Pons (tissue), 1 donor: ENCODE measurements around the gene CRY2.

Experiments used
- DNase-seq: peaks from one replicate; pipeline ENCODE4 v3.0.0-alpha.2; 2016; ENCODE audit warnings: low spot score

CRY2 gene

DNA sequence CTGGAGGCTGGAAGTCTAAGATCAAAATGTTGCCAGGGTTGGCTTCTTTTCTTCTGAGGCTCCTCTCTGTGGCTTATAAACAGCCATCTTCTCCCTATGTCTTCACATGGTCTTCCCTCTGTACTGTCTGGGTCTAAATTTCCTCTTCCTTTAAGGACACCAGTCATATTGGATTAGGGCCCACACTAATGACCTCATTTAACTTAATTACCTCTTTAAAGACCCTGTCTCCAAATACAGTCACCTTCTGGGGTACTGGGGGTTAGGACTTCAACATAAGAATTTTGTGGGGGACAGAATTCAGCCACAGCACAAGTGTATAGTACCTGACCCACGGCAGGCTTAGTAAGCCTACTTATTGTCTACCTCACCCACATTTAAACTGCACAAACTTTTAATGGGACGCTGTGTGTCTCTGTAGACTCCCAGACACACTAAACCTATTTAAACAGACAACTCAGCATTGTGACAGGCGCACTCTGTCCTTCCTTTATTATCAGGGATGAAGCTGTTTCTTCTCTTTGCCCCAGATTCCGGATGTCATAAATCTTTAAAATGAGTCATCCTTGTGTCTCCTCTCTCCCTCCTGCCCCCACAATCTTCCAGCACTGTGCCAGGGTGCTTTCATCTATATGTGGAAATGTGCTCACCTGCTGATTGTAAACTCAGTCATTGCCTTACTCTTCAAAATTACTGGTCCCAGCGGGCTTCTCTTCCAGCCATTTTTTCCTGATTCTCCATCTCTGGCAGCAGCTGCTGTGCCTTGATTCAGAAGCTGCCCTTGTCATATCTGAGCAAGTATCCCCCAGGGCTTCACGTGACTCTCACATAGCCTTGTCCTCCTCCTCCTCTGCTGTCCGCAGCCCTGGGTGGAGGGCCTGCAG lies 32.8 kb downstream of the CRY2 start:
- no peak for DNase-seq

DNA sequence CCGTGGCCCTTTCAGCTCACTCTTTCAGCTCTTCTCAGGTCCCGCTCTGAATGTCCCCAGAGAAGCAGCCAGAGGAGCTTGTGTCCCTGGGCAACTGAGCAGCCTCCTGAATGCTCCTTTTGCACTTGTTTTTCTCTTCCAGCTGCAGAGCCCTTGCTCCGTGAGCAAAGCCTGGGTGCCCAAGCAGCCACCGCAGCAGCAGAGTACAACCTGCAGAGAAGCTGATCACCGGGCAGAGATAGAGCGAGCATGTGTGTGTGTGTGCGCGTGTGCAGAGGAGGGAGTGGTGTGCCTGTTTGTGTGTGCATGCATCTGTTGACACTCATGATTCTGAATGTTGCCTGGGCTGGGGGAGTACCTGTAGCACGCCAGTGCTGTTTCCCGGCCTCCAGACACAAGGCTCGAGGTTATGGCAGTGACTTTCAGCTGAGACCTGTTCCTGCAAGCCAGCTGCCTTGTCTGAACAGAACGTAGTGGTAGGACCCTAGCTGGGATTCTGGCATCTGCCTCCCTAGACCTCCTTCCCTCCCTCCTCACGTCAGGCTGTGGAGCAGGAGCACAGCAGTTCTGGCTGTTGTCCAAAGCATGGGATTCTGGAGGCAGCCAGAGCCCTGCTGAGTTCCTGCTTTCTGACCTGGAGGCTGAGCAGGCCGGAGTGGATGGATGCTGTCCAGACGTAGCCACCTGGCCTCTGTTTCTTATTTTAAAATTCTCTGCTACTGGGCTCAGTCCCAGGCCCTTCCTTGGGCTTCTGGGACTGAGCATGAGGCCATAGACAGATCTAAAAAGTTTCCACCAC lies 33.7 kb downstream of the CRY2 start:
- DNase-seq = no peak

DNA sequence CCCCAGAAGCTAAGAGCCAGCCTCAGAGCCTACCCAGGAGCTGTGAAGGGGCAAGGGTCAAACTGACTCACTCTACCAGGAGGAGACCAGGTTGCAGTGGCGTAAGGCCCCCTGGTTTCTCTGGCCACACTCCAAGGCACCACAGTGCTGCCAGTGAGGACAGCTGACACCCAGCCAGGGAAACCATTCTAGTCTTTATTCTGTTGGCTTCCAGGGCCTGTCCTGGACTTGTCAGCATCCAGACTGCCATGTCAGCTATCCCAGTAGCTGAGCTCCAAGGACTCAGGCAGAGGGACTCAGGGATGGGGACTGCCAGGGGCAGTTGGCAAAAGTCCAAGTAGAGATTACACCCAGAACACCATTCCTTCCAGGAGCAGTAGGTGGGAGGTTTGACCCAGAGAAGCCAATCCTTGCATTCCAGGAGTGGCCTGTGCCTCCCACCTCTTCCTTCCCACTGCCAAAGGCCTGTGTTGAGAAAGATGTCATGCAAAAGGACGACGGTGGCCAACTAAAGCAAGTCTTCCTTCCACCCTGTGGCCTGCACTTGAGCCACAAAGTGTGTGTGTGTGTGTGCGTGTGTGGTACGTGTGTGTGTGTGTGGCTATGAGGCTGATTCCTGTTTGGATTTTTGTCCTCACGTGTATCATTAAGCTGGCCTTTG lies 34.6 kb downstream of the CRY2 start:
- DNase-seq = no peak

DNA sequence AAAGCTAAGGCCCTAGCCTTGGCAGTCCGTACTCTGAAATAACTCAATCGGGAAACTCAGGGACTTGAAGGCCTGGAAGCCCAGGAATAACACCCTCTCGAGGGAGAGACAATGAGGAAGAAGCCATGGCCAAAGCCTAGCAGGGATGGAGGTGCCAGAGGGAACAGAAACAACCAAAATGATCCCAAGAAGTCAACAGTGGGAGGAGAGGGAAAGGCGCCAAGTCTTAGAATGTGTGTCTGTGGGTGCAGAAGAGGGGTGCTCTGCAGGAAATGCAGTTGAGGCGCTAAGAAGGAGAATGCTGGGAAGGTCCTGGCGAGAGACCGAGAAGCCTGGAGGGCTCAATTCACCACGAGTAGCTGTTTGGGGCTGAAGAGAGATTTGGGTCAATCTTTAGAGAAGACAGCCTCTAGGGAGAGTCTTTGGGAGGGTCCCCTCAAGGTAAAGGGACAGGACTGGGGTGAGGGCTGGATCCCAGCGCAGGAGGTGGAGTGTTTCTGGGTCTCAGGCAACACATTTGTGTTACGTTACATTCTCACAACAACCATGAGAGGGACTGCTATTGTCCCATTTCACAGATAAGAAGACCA lies 37.4 kb downstream of the CRY2 start:
- DNase-seq = no peak

DNA sequence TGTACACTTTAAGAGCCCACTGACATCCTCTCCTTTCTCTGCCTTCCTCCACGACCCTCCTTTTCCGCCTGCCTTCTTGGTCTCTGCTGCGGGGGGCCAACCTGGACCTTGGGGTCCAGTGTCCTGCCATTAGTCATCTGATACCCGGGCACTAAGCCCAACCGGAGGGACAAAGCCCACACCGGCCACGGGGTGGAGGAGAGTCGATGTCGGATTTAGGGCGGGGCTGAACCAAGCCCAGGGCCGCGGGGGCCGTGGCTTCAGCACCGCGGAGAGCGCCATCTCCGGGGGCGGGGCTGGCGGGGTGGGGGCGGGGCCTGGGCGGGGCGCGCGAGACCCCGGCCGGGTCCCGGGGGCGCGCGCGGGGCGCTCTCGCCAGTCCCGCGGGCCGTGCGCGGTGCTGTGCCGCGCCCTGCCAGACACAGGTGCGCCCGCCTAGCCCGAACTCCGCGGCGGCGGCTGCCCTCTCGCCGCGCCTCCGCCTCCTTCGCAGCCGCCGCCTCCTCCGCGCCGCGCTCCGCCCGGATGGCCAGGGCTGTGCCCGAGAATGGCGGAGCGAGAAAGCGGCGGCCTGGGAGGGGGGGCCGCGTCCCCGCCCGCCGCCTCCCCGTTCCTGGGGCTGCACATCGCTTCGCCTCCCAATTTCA lies 38.1 kb downstream of the CRY2 start, which contains the start of gene MAPK8IP1:
TSS of gene MAPK8IP1 (plus strand) at position 378 of the 647 bp plus-strand sequence. CDS start at position 548, 170 bp downstream.
- DNase-seq = no peak

DNA sequence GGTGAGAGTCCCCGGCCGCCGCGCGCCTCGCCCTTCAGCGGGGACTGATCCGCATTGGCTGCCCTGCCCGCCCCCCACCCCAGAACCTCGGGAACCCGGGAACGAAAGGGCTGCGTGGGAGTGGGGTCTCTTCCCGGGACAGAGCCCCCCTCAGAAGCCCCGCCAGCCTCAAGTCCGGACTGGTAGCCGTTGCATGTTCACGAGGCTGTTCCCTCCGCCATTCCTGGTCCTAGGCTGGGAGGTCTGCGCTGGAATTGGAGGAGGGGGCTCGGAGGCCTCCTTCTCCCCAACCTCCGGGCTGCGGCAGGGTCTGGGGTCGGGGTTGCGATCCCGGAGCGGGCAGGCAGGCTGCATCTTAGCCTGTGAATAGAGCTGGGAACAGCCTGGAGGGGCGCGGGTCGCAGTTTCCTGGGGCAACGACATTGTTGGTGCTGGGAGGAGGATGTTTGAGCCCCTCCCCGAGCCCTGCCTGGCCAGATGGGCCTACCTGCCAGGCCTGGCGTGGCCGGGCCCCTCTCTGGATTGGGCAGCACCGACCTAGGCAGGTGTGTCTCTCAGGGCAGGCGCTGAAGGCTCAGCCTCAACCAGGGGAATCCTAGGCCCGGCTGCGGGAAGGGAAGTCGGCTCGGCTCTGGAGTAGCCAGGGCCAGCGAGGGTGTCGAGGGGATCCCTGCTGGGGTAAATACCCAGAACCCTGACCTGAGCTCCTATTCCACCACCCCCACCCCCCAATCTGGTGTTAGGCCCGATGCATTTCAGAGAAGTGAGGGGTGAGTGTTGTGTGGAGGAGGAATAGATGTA lies 38.8 kb downstream of the CRY2 start:
- no peak for DNase-seq

DNA sequence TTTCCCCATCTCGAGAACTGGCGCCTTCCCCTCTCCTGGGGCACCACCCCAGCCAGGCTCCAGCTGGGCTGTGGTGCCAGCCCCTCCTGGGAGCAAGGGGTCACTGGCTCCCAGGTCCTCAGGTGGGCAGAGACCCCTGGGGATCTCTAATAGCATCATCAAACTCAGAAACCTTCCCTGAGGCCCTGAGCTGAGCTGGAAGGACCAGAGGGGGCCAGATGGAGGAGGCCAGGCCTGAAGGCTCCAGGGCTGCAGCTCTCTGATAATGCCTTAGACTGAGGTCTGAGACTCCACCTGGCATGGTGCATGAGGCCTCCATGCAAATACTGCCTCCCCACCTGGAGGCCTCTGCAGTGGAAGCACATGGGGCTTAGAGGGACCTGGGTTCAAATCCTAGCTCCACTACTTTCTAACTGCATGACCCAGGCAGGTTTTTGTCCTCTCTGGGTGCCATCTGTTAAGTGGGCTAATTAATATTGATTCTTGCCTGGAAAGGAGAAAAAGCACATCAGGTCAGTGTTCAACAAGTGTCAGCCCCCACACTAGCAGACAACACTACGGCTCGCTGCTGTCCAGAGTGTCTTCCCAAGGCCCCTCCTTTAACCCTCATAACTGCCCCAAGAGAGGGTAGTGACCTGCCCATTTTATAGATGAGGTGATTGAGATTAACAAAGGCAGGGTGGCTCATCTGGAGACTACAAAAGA lies 39.7 kb downstream of the CRY2 start:
- no peak for DNase-seq

DNA sequence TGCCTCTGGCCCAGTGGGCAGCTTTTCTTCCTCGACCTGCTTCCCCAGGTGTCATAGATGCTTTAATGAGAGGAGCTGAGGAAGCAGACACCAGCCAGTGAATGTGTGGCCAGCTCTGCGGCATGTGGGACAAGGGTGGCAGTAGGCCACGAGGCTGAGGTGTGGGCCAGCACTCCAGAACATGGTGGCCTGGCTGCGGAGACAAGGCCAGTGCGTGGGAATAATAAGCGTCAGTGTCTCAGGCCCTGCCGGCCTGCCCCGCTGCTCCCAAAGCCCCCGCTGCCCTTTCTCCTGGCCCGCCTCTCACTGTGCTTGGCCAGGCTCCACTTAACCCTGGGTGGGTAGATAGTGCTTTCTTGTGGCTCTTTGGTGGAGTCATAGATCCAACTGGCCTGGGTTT lies 40.3 kb downstream of the CRY2 start:
- DNase-seq = no peak

DNA sequence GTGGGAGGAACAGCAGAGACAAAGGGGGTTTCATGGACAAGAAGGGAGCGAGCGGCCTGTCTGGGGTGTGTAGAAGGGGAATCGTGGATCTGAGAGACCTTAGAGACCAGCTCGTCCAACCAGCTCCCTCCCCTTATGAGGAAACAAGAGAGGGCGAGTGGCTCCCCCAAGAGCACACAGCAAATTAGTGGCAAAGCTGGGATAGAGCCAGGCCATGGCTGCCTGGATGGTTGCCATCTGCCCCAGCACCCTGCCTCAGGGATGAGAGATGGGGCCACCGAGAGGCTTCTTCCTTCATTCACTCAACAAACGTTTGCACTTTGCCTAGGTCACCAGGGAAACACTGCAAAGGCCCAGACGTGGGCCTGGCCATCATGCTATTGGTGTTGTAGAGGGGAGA lies 42.3 kb downstream of the CRY2 start:
- DNase-seq = no peak

DNA sequence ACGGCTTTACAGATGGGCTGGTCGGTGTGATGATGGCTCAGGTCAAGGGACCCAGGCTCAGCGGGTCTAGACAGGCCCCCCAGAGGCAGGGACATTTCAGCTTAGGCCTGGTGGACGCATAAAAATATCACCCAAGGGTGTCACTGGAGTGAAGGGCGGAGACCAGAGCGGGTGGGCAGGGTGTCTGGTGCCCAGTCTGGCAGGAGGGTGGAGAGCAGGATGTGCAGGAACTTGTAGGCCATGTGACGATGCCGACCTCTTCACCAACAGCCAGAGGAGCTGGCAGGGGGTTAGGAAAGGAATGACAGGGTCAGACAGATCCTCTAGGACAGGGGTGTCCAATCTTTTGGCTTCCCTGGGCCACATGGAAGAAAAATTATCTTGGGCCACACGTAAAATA lies 42.7 kb downstream of the CRY2 start:
- no peak for DNase-seq

DNA sequence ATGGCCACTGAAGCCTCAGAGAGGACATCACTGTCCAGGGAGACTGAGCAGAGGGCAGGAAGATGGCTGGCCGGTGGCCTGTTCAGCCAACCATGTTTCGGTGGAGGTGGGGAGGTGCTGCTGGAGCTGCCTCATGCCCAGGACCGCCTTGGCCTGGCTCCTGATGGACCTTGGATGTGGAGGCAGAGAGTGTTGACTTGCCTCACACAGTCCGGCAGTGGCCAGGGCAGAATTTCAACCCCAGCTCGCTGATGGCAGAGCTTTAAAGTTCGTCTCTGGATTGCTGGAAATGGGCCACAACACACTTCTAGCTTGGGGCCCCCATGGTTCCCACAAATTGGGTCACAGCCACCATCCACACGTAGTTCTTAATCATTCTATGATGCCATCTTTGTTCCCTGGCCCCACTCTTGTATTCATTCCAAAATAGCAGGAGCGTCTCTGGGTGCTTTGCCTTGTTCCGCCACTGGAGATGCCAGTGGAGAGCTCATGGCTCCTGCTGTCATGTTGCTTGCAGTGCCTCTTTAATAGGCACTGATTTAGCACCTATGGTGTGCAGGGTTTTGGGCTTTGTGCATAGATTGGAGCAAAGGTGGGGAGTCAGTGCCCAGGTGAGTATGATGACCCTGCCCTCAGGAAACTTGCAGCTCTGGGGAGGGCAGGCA lies 43.7 kb downstream of the CRY2 start:
- DNase-seq = no peak

DNA sequence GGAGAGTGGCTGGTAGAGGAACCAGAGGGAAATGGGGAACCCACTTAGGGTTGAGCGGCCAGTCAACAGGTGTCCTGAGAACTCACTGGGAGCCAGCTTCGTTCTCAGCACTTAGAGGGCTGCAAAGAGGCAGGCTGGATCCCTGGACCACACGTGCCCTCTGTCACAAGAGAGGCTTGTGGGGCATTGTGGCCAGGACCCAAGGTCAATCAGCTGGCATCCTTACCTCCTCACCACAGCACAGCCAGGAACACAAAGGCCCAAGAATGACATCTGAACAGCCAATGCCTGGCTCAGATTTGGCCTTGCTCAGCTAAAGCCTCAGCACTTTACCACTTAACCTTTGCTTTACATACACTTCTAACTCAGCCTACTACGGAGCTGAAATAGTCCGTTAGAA lies 45.6 kb downstream of the CRY2 start:
- DNase-seq = no peak

DNA sequence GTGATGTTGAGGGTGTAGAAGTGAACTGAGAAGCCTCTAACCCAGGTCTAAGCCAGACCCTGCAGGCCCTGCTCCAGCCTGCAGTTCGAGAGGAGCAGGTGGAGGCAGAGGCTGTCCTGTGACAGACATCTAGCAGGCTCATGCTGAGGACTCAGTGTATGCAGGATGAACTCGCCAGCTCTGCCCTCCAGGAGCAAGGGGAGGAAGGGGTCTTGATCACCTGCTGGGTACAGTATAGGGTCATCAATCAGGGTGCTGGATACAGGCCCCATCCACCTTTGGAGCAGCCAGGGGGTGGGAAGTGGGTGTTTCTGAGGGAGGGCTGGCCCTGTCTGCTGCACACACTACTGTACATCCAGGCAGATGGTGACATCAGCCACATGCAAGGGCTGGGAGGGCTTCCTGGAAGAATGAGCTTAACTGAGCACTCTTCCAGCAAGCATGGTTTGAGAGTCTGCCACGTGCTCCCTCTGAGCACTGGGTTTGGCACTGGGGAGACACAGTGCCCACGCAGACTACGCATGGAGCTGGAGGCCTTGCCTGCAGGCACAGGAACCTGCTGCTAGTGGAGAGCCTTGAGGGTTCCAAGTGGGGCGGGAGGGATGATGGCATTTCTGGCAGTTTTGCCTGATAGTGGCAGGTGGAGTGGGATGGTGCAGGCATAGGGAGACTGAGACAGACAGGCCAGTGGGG lies 47.4 kb downstream of the CRY2 start:
- DNase-seq = no peak

DNA sequence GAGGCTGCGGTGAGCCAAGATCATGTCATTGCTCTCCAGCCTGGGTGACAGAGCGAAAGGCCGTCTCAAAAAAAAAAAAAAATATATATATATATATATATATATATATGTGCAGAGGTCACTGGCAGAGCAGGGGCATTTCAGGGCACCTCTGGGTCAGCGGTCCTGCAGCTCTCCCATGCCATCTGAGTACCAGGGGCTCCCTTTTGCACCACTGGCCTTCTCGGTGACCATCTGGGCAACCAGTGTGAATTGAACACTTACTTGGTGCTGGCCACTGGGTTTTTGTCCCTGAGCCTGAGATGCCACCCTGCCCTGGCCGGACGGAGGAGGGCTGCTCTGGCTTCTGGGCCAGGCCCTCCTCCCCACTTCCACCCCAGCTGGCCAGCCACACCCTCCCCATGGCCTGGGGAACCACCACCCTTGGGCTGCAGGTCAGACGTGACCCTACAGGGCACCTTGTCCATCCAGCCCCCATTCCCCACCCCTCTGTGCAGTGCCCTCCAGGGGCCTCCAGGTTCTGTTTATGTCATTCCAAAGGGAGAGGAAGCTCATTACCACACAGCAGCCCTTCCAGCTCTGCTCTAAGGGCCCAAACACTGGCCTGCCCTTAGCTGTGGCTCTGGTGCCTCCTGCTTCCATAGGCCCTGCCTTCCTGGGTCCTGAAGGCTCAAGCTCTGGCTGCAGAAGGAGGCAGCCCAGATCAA lies 48.4 kb downstream of the CRY2 start:
- no peak for DNase-seq

DNA sequence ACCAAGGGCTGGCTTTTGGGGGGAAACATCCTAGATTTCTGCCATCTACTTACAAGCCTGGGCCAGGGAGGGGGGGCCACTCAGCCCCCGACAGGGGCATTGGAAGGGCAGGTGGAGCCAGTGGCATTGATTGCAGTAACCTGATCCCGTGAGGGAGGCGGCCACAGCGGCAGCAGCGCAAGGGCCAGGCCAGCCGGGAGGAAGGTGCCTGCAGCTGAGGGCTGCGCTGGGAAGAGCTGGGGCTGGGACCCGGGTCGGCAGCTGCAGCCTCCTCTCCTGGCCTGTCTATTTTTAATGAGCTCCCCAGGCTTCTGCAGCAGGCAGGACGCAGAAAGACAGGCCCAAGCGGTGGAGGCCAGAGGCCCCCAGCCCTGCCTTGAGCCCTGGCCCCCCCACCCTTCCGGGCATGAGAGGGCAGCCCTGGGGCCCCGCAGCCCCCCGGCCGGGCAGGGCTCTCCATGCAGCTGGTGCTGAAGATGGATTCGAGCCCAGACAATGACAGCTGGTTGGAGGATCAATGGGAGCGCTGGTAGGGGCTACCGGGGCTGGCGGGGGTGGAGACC lies 49.2 kb downstream of the CRY2 start:
- DNase-seq = no peak

DNA sequence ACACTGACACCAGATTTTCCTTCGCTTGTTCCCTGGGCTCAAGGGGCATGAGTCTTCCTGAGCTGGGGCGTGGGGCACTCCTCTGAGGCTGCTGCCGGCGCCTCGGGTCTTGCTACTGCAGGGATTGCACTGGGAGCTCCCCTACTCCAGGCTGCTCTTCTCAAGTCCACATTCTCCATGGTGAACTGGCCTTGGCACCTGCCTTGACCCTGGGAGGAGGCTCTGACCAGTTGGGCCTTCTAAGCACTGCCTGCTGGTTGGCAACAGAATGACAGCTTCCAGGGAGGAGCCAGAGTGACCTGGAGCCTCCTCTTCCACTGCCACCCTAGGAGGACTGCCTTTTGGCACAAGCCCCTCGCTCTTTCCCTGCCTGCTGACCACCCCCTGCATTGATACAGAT lies 50.3 kb downstream of the CRY2 start:
- no peak for DNase-seq

DNA sequence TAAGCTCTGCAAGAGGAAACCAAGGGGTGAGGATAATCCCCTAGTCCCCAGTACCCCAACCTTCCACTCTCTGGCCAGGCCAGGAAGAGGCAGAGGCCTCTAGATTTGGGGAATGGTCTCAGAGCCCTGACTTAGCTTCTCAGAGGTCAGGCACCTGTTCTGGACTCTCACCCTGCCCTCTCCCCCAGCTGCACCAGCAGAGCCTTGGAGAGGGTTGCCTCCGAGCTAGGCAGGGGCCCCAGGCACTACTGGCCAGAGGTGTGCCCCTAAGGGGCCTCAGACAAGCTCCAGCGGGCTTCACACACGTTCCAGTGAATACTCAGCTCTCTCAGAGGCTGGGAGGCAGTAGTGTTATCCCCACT lies 51.8 kb downstream of the CRY2 start:
- DNase-seq = no peak
